ENCODE results near the gene CRAMP1.
A peak's percentile ranks its signal among the peaks of the same experiment; 100 is the strongest.

The CRAMP1 gene

GRCh38 chr16:1632638-1632970, 20.4 kb downstream of the CRAMP1 start:
- no peak for DNase-seq (ENCODE audit: low read depth in 3 of 3)

DNA sequence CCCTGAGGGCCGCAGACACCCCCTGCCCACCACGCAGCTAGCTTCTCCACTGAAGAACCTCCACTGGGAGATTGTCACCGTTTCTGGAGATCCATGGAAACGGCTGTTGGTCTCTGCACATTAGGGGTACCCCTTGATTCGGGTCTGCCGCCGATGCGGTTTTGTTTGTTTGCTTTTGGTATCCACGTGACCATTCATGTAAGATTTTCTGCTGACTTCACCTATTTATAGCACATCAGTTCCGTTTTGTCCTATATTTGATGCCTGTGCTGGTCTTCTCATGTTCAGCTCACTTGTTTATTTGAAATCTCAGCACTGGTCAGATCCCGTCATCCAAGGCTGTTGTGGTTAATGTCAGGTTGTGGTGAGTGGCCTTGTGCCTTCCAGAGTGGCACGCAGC, 21.1 kb downstream of the CRAMP1 start:
- DNase-seq (ENCODE audit: low read depth in 3 of 3): no peak

GRCh38 chr16:1634541-1634940, 22.4 kb downstream of the CRAMP1 start:
- no peak for DNase-seq (ENCODE audit: low read depth in 3 of 3)

- no peak for DNase-seq (ENCODE audit: low read depth in 3 of 3)
Observed at GRCh38 chr16:1635070-1635469, 22.9 kb downstream of the CRAMP1 start.

- no peak for DNase-seq (ENCODE audit: low read depth in 3 of 3)
Observed at GRCh38 chr16:1637526-1637925, 25.4 kb downstream of the CRAMP1 start.

DNA sequence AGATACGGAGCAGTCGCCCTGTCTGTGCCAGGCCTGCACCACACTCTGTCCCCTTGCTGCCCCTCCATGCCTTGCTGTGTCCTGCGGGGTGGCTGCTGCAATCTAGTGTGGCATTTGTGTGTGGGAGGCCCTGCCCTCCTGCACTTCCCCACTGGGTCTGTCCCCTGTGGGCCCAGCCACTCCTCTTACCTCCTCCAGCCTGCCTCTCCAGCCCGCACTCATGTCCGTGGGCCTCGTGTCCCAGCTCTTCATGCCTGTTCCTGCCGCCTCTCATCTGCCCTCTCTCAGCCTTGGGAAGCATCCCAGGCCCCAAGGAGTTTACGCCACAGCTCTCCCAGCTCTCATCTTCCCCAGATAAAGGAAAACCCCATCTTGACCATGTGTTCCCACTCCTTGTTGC, 26.6 kb downstream of the CRAMP1 start:
- no peak for DNase-seq (ENCODE audit: low read depth in 3 of 3)

GRCh38 chr16:1639282-1639681, 27.1 kb downstream of the CRAMP1 start:
- no peak for DNase-seq (ENCODE audit: low read depth in 3 of 3)

DNA sequence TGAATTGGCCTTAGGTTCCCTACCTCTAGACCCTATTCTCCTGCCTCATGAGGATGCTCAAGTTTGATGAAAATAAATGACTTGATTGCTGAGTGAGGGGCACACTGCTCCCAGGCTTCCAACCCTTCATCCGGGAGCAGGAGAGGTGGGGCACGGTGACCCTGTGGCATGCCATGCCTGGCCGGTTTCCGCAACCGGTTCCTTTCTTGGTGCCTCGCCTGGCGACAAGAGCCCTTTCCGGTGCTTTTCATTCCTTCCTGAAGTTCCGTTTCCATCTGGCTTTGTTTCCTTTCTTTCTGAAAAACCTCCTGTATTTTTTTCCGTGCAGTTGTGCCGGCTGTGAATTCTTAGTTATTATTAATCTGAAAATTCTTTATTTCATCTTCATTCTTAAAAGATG, 27.7 kb downstream of the CRAMP1 start:
- DNase-seq (ENCODE audit: low read depth in 3 of 3): no peak

DNA sequence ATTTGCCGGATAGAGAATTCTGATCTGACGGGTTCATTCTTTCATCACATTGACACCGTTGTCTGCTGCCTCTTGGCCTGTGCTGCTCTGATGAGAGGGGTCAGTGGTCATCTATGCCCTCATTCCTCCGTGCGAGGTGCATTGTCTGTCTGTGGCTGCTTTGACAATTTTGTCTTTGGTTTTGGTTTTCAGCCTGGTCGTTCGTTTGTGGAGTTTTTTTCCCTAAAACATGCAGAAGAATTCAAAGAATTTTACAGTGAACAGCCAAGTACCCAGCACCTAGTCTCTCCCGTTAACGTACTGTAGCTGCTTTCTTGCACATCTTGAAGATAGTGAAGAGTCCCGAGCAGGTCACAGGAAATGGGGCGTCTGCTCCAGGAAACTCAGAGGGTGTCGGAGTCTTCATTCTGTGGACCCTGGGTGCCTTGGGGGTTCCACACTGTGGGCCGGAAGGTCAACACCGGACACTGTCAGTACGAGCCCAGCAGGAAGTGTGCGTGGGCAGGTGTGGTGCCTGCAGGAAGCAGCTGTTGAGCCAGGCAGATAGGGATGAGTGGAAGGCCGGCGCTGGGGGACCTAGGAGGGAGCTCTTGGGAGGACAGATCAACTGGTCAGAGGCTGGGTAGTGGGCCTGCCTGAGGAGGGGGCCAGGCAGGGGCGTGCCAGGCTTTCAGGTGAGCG, 28.2 kb downstream of the CRAMP1 start:
- no peak for DNase-seq (ENCODE audit: low read depth in 3 of 3)

DNA sequence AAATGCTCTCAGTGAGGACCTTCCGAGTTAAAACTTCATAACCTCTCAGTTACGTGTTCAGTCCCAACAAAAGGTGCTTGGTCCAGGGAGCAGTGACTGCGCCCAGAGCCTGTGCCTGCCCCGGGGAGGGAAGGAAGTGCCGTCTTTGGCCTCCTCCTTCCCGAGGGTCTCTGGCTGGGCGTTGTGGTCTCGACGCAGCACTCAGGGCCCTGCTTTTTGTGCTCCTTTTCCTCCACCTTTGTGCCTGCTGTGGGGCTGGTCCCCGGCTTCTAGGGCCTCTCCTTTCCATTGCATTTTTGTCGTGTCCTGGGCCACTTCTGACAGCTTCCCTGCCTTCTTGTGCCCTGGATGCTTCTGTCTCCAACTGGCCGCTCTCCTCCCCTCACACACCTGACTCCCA, 29.1 kb downstream of the CRAMP1 start:
- DNase-seq (ENCODE audit: low read depth in 3 of 3): no peak

DNA sequence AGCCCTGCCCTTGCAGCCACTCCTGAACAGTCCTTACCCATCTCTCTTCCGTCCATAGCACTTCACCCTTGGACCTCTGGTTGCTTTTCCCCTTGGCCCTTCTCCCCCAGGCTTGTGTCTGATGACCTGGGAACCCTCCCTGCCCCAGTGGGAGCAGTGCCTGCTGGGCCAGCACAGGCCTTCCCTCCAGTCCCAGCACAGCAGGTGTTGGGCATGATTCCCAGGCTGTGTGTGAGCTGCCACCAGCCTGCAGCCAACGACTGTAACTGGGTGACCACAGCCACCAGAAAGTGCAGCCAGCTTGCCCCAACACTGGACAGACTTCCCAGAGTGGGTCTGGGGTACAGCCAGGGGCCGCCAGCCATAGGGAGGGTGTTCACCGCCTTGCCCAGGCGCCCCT, 30.0 kb downstream of the CRAMP1 start:
- no peak for DNase-seq (ENCODE audit: low read depth in 3 of 3)

- no peak for DNase-seq (ENCODE audit: low read depth in 3 of 3)
Observed at GRCh38 chr16:1642753-1643152, 30.6 kb downstream of the CRAMP1 start.

- no peak for DNase-seq (ENCODE audit: low read depth in 3 of 3)
Observed at GRCh38 chr16:1643521-1643920, 31.4 kb downstream of the CRAMP1 start.

- peak; percentile 18 to 24 (median 22) for DNase-seq (ENCODE audit: low read depth in 3 of 3)
Observed at GRCh38 chr16:1645914-1646525, 33.9 kb downstream of the CRAMP1 start.

GRCh38 chr16:1647856-1648255, 35.7 kb downstream of the CRAMP1 start:
- no peak for DNase-seq (ENCODE audit: low read depth in 3 of 3)

- DNase-seq (ENCODE audit: low read depth in 3 of 3): no peak
Observed at GRCh38 chr16:1650131-1650530, 38.0 kb downstream of the CRAMP1 start.

DNA sequence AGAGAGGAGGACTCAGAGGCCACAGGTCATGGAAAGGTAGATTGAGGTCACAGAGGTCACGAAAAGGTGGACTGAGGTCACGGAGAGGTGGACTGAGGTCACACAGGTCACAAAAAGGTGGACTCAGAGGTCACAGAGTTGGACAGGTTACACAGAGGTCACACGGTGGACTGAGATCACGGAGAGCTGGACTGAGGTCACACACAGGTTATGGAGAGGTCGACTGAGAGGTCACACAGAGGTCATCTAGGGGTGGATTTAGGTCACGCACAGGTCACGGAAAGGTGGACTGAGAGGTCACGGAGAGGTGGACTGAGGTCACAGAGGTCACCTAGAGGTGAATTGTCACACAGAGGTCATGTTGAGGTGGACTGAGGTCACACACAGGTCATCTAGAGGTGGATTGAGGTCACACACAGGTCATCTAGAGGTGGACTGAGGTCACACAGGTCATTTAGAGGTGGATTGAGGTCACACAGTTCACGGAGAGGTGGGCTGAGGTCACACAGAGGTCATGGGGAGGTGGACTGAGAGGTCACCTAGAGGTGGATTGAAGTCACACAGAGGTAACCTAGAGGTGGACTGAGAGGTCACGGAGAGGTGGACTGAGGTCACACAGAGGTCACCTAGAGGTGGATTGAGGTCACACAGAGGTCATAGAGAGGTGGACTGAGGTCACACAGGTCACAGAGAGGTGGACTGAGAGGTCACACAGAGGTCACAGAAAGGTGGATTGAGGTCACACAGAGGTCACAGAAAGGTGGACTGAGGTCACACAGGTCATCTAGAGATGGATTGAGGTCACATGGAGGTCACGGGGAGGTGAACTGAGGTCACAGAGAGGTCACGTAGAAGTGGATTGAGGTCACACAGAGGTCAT, 39.2 kb downstream of the CRAMP1 start:
- no peak for DNase-seq (ENCODE audit: low read depth in 3 of 3)

DNA sequence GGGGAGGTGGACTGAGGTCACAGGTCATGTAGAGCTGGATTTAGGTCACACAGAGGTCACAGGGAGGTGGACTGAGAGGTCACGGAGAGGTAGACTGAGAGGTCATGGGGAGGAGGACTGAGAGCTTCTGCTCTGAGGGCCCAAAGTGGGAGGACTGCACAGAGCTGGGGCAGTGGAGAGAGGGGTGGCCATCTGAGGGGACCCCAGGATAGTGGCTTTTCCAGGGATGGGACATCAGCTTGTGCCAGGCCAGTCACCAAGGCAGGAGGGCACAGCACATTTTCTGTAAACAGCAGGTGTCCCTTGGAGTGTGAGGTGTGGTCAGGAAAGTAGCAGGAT, 39.8 kb downstream of the CRAMP1 start:
- no peak for DNase-seq (ENCODE audit: low read depth in 3 of 3)

DNA sequence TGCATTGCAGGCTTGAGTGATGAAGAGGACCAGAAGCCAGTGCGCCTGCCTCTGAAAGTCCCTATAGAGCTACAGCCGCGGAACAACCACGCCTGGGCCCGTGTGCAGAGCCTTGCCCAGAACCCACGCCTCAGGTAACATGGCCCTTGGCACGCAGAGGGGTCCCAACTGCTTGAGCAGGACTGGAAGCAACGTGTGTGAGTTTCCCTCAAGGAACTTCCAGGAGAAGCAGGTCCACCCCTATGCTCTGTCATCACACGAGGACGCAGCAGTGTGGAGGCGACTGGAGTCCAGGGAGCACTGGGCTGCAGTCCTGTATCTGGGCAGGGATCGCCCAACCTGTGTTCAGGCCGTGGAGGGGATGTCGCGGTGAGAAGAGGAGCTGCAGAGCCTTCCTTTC, 40.9 kb downstream of the CRAMP1 start:
- DNase-seq (ENCODE audit: low read depth in 3 of 3): no peak

GRCh38 chr16:1654505-1655268, 42.5 kb downstream of the CRAMP1 start:
- no peak for DNase-seq (ENCODE audit: low read depth in 3 of 3)

GRCh38 chr16:1655269-1655807, 43.2 kb downstream of the CRAMP1 start:
- DNase-seq (ENCODE audit: low read depth in 3 of 3): no peak
